Measurements from ENCODE around the gene TREML4. TPM values are rescaled to one million over a fixed set of nuclear protein-coding genes. Genes with fewer than 3 reads are reported as not detected.

TREML4 gene
- total and polyA plus RNA-seq, 2 donors (not counting 1 experiment from before 2014, with no cell fraction given) = 1.7 TPM; not detected in 1

GRCh38 chr6:41271901-41272395 is 43.8 kb downstream of the TREML4 start:
- intact Hi-C loops (cut with micrococcal nuclease) = loop anchor here (10.0 kb wide), 1 partner anchor 197 kb away; the partner anchor contains the start of genes NFYA and OARD1
- H3K79me2 ChIP-seq (ENCODE audit: control insufficient read depth, insufficient read depth, low read length) = no peaks in the 10 kb centered on the region
- H2AFZ ChIP-seq (ENCODE audit: insufficient read depth, low read depth, low read length, poor library complexity, severe bottlenecking) = no peak overlapping the region
- no peak overlapping the region for H3K27ac ChIP-seq (ENCODE audit: low read length in 2 of 2)
- H3K4me2 ChIP-seq (replicated peaks; ENCODE audit: low read depth, low read length, poor library complexity, severe bottlenecking) = peak overlapping the region; percentile 20
- no peak overlapping the region for H3K9ac ChIP-seq (ENCODE audit: low read length)
- H3K4me1 Mint-ChIP-seq = peaks cover 46% of the 10 kb centered on the region
- no peaks in the 10 kb centered on the region for H3K36me3 ChIP-seq (replicated peaks in 1 of 2; ENCODE audit: control extremely low read depth in 1 of 2, control insufficient read depth in 1 of 2, extremely low read depth in 1 of 2, insufficient read depth in 2 of 2, low read length in 1 of 2)
- H3K27me3 ChIP-seq (replicated peaks in 1 of 4; ENCODE audit: control extremely low read depth in 1 of 4, control insufficient read depth in 3 of 4, insufficient read depth in 4 of 4, low read length in 3 of 4) = no peaks in the 10 kb centered on the region
- TF ChIP-seq EZH2 (IDR thresholded peaks at IDR 0.05; ENCODE audit: borderline replicate concordance, insufficient read depth, low read depth, low read length, poor library complexity, severe bottlenecking) = no peak
- 63% methylated on average over 6 of the region's 7 CpGs for WGBS (ENCODE audit: insufficient coverage)
- no peak overlapping the region for H3K4me3 ChIP-seq (ENCODE audit: control extremely low read depth in 1 of 5, extremely low read depth in 1 of 5, insufficient read depth in 1 of 5, low read depth in 2 of 5, low read length in 4 of 5)
- H4K20me1 ChIP-seq (ENCODE audit: control insufficient read depth, insufficient read depth, low read length, poor library complexity, severe bottlenecking) = no peaks in the 10 kb centered on the region
- no peaks in the 10 kb centered on the region for H3K9me3 Mint-ChIP-seq (ENCODE audit: insufficient read depth)
- H3K4me1 ChIP-seq (ENCODE audit: control insufficient read depth in 2 of 2, insufficient read depth in 2 of 2, low read length in 2 of 2) = peaks cover 36 to 49% of the 10 kb centered on the region in 2 donors
- CTCF ChIA-PET = interaction anchor here (0.6 to 1.4 kb wide), 2 partner anchors 35 to 44 kb away, joined by 3 read pairs; no protein-coding TSS in a partner anchor
- POLR2A ChIA-PET = no interaction called here
- no peak for DNase-seq
- H3K27ac Mint-ChIP-seq = peak overlapping the region; percentile 18
- H3K27me3 Mint-ChIP-seq = no peaks in the 10 kb centered on the region
- H3K9me3 ChIP-seq (ENCODE audit: control extremely low read depth in 1 of 3, control insufficient read depth in 2 of 3, insufficient read depth in 1 of 3, low read length in 2 of 3) = no peaks in the 10 kb centered on the region
- ATAC-seq (ENCODE audit: low read depth) = no peak
- H3K4me3 Mint-ChIP-seq = no peak overlapping the region

DNA sequence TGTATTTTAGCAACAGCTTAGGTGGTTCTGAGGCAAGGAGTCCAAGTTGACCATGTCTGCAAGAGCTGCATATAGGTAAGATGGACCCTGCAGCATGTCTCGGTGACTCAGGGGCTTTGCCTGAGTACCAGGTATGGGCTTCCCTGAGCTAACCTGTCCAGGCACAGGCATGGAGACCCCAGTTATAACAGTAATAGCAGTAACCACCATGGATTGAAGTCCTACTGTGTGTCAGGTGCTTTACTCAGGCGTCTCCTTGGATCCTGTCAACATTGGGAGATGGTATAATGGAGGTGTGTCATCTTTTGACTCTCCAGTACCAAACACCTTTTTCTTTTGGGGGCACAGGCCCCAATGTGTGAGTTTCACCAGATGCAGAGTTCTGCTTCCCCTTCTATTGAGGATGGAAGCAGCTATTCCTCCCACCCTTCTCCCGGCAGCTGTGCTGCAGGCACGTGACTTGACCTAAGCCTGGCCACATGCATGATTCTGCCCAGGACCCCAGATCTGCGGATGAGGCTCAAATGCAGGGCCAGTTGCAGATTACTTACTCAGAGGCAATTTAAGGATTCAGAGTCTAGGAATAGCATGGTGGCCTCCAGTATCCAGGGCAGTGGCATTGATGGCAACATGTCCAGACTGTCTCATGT is 44.6 kb downstream of the TREML4 start:
- TF ChIP-seq CTCF (IDR thresholded peaks at IDR 0.05) = no peak
- no peak for TF ChIP-seq EZH2 (IDR thresholded peaks at IDR 0.05; ENCODE audit: borderline replicate concordance, insufficient read depth, low read depth, low read length, poor library complexity, severe bottlenecking)
- Mint-ChIP-seq H3K4me3 (no peak overlapping the region), H3K27me3 (no peaks in the 10 kb centered on the region), H3K9me3 (ENCODE audit: insufficient read depth) (no peaks in the 10 kb centered on the region), H3K27ac (no peak overlapping the region), H3K4me1 (peaks cover 50% of the 10 kb centered on the region)
- Histone ChIP-seq H3K79me2 (ENCODE audit: control insufficient read depth, insufficient read depth, low read length) (no peaks in the 10 kb centered on the region), H3K9me3 (ENCODE audit: control extremely low read depth in 1 of 3, control insufficient read depth in 2 of 3, insufficient read depth in 1 of 3, low read length in 2 of 3) (no peaks in the 10 kb centered on the region), H3K4me2 (replicated peaks; ENCODE audit: low read depth, low read length, poor library complexity, severe bottlenecking) (peak overlapping the region; percentile 20), H3K4me1 (ENCODE audit: control insufficient read depth in 2 of 2, insufficient read depth in 2 of 2, low read length in 2 of 2) (peaks cover 36 to 53% of the 10 kb centered on the region in 2 donors), H3K9ac (ENCODE audit: low read length) (no peak overlapping the region), H3K27me3 (replicated peaks in 1 of 4; ENCODE audit: control extremely low read depth in 1 of 4, control insufficient read depth in 3 of 4, insufficient read depth in 4 of 4, low read length in 3 of 4) (no peaks in the 10 kb centered on the region), H4K20me1 (ENCODE audit: control insufficient read depth, insufficient read depth, low read length, poor library complexity, severe bottlenecking) (no peaks in the 10 kb centered on the region), H3K4me3 (ENCODE audit: control extremely low read depth in 1 of 5, extremely low read depth in 1 of 5, insufficient read depth in 1 of 5, low read depth in 2 of 5, low read length in 4 of 5) (no peak overlapping the region), H3K27ac (ENCODE audit: low read length in 2 of 2) (no peak overlapping the region), H2AFZ (ENCODE audit: insufficient read depth, low read depth, low read length, poor library complexity, severe bottlenecking) (no peak overlapping the region), H3K36me3 (replicated peaks in 1 of 2; ENCODE audit: control extremely low read depth in 1 of 2, control insufficient read depth in 1 of 2, extremely low read depth in 1 of 2, insufficient read depth in 2 of 2, low read length in 1 of 2) (no peaks in the 10 kb centered on the region)
- intact Hi-C loops (cut with micrococcal nuclease) = loop anchor here (10.0 kb wide), 1 partner anchor 198 kb away; the partner anchor contains the start of genes NFYA and OARD1
- DNase-seq (no peak), ATAC-seq (ENCODE audit: low read depth) (no peak)
- POLR2A ChIA-PET = no interaction called here
- CTCF ChIA-PET = interaction anchor here (0.6 to 1.4 kb wide), 2 partner anchors 34 to 44 kb away, joined by 3 read pairs; no protein-coding TSS in a partner anchor
- WGBS (ENCODE audit: insufficient coverage) = 95% methylated on average over 4 of the region's 5 CpGs
